GM19193 (cell line): ENCODE measurements around the gene ZMYND8.

Experiments
- POLR2A ChIP-seq: IDR thresholded peaks from 4 replicates; pipeline ENCODE4 v1.6.1; 2011; ENCODE audit not compliant: insufficient read depth, insufficient read length; ENCODE audit errors: extremely low read depth

ZMYND8 gene

GRCh38 chr20:47356526-47357295 is at the start of gene ZMYND8:
Gene ZMYND8, minus strand, starts transcription at chr20:47356699. Its CDS starts 29 bp downstream, at chr20:47356670.
- TF ChIP-seq POLR2A, result no peak

DNA sequence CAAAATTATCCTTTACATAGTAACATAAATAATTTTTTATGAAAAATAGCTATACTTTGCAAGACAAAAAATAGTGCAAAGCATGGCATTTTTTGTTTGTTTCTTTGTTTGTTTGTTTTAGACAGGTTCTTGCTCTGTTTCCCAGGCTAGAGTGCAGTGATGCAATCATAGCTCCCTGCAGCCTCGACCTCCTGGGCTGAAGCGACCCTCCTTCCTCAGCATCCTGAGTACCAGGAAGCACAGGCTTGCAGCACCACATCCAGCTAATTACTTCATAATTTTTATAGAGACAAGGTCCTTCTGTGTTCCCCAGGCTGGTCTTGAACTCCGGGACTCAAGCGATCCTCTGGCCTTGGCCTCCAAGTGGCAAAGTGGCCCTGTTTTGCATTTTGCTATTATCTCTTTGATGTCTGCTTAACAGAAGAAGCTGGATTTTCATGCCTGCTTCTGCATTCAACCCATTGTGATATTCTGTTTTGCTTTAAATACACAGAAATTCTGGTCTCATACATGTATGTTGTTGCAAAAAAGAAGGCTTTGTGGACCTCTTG is 49.4 kb upstream of the ZMYND8 start:
- TF ChIP-seq POLR2A, result no peak

- TF ChIP-seq POLR2A, result no peak
These were observed 44.2 kb upstream of the ZMYND8 start for GRCh38 chr20:47400685-47401084.

- no peak for TF ChIP-seq POLR2A
These were observed 41.3 kb upstream of the ZMYND8 start for GRCh38 chr20:47397652-47398301.

DNA sequence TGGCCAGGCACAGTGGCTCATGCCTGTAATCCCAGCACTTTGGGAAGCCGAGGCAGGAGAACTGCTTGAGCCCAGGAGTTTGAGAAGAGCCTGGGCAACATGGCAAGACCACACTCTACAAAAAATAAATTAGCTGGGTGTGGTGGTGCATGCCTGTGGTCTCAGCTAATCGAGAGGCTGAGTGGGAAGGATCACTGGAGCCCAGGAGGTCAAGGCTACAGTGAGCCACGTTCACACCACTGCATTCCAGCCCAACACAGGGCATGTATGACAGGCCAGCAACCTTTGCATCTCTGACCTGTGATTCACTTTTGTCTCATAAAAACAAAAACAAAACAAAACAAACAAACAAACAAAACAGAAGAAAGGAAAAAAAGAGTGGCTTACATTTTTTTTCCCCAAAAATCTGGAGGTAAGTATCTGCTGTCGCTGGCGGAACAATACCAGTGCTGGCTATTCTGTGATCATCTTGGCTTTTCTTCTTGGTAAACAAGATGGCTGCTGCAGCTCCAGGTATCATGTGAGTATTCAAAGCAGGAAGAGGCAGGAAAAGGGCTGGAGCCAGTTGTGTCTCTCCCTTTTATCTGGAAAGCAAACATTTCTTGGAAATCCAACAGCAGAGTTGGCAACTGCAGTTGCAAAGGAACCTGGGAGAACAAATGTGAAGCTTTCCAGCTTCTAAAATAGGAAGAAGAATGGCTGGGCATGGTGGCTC is 40.4 kb upstream of the ZMYND8 start:
- TF ChIP-seq POLR2A, result no peak

GRCh38 chr20:47392721-47393073 is 36.2 kb upstream of the ZMYND8 start:
- no peak for TF ChIP-seq POLR2A

GRCh38 chr20:47392015-47392720 is 35.7 kb upstream of the ZMYND8 start:
- TF ChIP-seq POLR2A, result no peak

- no peak for TF ChIP-seq POLR2A
These were observed 34.9 kb upstream of the ZMYND8 start for GRCh38 chr20:47391276-47392010.

DNA sequence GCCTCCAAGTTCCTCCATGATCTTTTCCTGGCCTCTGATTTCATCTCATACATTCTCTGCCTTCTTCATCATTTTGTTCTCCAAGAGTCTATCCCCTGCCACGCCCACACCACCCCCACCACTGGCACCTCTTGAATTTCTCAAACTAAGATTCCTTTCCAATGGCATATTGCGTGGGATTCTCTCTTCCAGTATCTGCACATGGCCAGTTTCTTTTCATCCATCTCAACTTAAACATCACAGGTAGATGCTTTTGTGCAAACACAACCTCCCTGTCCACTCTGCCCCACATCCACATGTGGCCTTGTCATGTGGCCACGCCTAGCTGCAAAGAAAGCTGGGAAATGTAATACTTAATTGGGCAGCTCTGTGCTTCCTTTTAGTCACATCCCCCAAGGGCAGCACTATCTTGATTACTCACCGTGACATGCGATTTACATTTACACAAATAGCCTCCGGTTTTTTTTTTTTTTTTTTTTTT is 33.4 kb upstream of the ZMYND8 start:
- no peak for TF ChIP-seq POLR2A

- no peak for TF ChIP-seq POLR2A
These were observed 26.4 kb upstream of the ZMYND8 start for GRCh38 chr20:47382746-47383415.

DNA sequence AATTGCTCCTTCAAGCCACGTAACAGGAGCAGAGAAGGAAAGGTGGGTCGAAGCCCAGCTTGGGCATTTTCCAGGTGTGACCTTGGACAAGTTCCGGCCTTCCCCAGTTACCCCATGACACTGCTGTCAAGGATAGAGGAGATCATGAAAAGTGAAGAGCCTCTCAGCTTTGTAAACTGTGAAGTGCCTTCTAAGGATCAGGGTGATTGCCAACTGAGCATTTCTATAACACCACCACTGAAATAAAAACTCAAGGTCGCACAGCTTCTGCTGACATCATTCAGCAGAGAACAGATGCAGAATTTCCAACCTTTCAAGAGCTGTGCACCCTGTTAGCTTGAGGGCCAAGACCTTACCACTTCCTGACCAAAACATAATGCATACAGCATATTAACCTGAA is 24.0 kb upstream of the ZMYND8 start:
- no peak for TF ChIP-seq POLR2A

- no peak for TF ChIP-seq POLR2A
These were observed 23.1 kb upstream of the ZMYND8 start for GRCh38 chr20:47379433-47380150.
